GM10266 (cell line): ENCODE measurements around the gene DENND1A.

ENCODE experiments used
- DNase-seq: peaks from one replicate; pipeline ENCODE4 v3.0.0; 2012; ENCODE audit errors: extremely low spot score
- TF ChIP-seq, protein P1 (sequence below): IDR thresholded peaks from 2 replicates; pipeline ENCODE4 v1.5.1; 2012; ENCODE audit warnings: mild to moderate bottlenecking, low read depth; ENCODE audit not compliant: control insufficient read depth, insufficient read depth; ENCODE audit errors: missing control alignments

DENND1A gene

DNA sequence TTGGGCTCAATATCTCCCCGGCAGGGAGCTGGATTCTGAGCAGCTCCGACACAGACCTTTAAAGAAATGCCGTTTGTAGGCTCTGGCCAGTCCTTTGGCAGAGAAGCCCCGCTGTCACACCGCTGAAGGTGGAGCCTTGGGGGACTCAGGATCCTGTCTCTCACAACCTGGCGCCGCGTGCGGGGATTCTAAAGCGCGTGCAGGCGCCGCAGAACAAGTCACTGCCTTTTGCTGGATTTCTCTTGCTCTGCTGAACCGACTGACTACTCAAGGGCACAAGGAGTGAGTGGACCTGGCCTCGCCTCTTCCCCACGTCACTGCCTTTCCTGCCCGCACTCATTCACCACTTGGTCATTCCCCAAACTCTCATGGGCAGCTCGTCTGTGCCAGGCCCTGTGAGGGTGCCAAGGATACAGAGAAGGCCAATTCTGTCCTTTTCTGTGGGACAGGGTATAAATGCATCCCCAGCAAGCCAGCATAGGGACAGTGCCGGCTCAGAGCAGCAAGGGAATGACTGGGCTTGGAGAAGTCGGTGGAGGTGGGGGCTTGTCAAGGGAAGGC is 504.6 kb downstream of the DENND1A start:
- DNase-seq, result no peak

DNA sequence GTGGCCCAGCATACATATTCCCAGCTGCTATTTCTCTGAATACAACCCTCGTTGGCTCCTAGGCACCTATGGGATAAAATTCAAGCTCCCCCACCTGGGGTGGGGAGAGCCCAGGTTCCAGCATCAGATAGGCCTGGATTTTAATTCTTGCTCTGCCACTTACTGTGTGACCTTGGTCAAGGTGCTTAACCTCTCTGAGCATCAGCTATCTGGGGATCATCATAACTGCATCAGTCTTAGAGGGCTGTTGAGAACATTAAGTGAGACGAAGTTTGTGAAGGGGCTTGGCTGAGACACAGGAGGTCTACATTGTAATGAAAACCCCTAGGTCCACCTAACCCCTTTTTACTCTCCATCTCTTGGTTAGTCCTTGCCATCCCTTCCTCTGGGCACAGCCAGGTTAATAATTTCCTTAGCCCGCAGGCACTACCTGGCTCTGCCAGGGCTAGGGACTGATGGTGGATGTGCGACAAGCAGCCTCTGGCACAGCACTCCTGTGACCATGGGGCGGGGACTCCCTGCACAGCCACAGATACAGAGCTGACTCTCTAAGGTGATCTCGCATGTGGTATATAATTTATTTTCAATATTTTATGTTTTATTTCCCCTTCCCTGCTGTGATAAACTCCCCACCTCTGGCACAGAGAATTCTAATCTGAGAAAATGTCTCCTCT is 505.2 kb downstream of the DENND1A start:
- no peak for DNase-seq
- TF ChIP-seq, protein P1, sequence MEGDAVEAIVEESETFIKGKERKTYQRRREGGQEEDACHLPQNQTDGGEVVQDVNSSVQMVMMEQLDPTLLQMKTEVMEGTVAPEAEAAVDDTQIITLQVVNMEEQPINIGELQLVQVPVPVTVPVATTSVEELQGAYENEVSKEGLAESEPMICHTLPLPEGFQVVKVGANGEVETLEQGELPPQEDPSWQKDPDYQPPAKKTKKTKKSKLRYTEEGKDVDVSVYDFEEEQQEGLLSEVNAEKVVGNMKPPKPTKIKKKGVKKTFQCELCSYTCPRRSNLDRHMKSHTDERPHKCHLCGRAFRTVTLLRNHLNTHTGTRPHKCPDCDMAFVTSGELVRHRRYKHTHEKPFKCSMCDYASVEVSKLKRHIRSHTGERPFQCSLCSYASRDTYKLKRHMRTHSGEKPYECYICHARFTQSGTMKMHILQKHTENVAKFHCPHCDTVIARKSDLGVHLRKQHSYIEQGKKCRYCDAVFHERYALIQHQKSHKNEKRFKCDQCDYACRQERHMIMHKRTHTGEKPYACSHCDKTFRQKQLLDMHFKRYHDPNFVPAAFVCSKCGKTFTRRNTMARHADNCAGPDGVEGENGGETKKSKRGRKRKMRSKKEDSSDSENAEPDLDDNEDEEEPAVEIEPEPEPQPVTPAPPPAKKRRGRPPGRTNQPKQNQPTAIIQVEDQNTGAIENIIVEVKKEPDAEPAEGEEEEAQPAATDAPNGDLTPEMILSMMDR, result no peak

More for the DNA sequence above, 504.6 kb downstream of the DENND1A start:
- TF ChIP-seq, protein P1, result no peak

DNA sequence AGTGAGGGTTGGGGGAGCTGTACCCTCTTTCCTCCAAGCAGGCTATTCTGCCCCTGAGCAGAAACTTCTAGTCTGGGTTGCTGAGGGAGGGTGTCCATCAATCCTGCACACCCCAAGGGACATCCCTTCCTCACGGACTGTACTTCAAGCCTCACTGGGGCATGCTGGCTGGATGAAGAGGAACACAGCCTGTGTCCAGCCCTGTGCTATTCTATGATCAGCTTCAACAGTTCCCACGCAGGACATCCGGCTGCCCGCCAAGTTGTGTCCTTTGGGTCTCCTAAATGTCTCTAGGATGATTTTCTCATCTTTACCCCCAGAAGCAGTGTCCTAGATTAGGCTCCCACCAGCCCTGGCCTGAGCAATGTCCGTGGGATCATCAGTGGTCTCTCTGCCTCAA is 505.8 kb downstream of the DENND1A start:
- DNase-seq, result no peak
- TF ChIP-seq, protein P1, result no peak

DNA sequence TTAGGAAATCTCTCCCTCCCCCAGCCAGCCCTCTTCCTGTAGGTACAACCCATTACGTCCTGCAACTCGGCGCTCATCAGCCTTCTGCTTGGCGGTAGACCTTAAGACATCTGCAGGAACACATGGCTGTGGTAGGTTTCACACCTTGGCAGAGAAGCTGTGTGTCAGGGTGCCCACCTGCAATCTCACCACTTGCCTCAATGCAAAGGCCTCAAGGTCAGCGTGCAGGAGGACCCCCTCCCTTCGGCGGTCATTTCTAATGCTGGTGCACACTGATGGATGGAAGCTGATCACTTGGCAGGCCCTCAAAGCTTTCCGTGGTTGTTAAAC is 506.6 kb downstream of the DENND1A start:
- TF ChIP-seq, protein P1, result no peak
- no peak for DNase-seq

DNA sequence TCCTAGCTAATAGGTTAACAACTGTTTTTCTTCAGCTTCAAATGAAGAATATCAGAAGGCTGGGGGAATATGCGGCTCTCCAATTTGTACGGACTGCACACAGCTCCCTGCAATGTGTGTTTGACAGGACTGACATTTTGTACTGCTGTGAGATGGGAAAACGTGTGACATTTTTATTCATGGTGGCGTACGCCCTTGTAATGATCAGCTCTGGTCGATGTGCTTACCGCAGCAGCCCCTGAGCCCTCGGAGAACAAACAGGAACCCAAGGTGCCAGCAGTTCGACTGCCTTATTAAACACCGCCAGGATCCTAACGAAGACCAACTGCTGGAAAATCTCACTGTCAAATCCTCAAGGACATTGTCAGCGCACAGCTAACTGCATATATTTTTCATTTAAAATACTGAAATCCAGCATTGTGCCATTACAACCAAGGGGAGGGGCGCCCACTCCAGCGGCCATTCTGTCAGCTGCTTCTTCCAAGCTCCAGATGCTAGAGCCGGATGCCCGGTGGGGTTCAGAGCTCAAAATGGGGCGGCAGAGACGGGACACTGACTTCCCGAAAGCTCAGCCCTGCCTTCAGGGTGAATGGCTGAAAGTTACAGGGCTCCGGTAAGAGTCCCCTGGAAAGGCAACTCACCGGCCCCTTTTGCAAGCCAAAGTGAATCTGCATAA is 507.2 kb downstream of the DENND1A start:
- no peak for DNase-seq
- TF ChIP-seq, protein P1, result no peak

DNA sequence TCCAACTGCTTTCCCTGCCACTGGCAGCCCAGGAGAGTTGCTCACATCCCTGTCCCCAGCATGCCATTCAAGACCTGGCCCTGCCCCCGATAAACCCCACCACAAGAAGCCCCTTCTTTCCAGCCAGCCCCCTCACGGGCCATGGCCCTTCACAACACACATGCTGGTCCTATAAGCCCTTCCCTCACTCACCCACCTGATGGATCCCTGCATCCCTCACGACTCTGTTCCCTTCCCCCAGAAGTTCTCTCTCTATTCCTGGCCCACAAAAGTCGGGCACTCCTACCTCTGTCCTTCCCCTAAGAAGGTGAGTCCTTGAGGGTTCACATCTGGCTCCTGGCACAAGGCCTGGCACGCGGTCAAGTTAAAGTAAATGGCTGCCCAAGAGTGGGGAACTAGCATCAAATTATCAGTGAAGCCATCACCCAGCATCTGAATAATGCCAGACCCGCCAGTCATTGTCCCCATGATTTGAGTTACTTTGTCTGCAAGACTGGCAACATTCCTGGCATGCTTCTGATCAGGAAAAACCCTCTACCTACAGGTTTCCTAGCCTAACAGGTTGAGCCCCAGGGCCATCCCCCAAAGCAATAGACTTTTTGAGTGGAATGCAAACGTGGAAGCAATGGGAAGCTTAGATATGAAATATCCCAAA is 508.0 kb downstream of the DENND1A start:
- no peak for DNase-seq
- TF ChIP-seq, protein P1, result no peak
